Left kidney (tissue), 8 donors: ENCODE results near the gene CXADR. TPM values are rescaled to one million over a fixed set of nuclear protein-coding genes. Genes with fewer than 3 reads are reported as not detected.
A peak's percentile ranks its signal among the peaks of the same experiment; 100 is the strongest.
"Not testable (repeated sequence)": the region's sequence is repeated elsewhere in the genome, so short reads cannot be mapped to it uniquely, and the experiment has no call there.

Experiments used
- DNase-seq: peaks from one replicate; pipeline ENCODE4 v3.0.0-alpha.2; 2013
- long read RNA-seq, 8 donors: transcript quantifications; one replicate each; lab custom pipeline, GENCODE V29; 2026
- polyA plus RNA-seq: library from polyadenylated mRNA; unstranded; fragments of 120-200 nt; gene quantifications from one replicate; pipeline ENCODE4 v1.2.1, GENCODE V29; 2013; ENCODE audit not compliant: insufficient read length

The CXADR gene
- polyA plus RNA-seq = 43.2 TPM
- long read RNA-seq, donor 1, full-length matches to known transcripts = 23 of 87 reads
- long read RNA-seq, donor 1, partial matches to known transcripts = 23 of 87 reads
- long read RNA-seq, donor 1, other reads (novel, unspliced or antisense) = 41 of 87 reads
- long read RNA-seq, donor 2, full-length matches to known transcripts = 13 of 46 reads
- long read RNA-seq, donor 2, partial matches to known transcripts = 33 of 46 reads
- long read RNA-seq, donor 2, other reads (novel, unspliced or antisense) = 0 of 46 reads
- long read RNA-seq, donor 3, full-length matches to known transcripts = 9 of 9 reads
- long read RNA-seq, donor 3, partial matches to known transcripts = 0 of 9 reads
- long read RNA-seq, donor 3, other reads (novel, unspliced or antisense) = 0 of 9 reads
- long read RNA-seq, donor 4 = 0 reads
- long read RNA-seq, donor 5, full-length matches to known transcripts = 7 of 7 reads
- long read RNA-seq, donor 5, partial matches to known transcripts = 0 of 7 reads
- long read RNA-seq, donor 5, other reads (novel, unspliced or antisense) = 0 of 7 reads
- long read RNA-seq, donor 6, full-length matches to known transcripts = 12 of 64 reads
- long read RNA-seq, donor 6, partial matches to known transcripts = 52 of 64 reads
- long read RNA-seq, donor 6, other reads (novel, unspliced or antisense) = 0 of 64 reads
- long read RNA-seq, donor 7, full-length matches to known transcripts = 9 of 9 reads
- long read RNA-seq, donor 7, partial matches to known transcripts = 0 of 9 reads
- long read RNA-seq, donor 7, other reads (novel, unspliced or antisense) = 0 of 9 reads
- long read RNA-seq, donor 8, full-length matches to known transcripts = 11 of 34 reads
- long read RNA-seq, donor 8, partial matches to known transcripts = 23 of 34 reads
- long read RNA-seq, donor 8, other reads (novel, unspliced or antisense) = 0 of 34 reads

DNA sequence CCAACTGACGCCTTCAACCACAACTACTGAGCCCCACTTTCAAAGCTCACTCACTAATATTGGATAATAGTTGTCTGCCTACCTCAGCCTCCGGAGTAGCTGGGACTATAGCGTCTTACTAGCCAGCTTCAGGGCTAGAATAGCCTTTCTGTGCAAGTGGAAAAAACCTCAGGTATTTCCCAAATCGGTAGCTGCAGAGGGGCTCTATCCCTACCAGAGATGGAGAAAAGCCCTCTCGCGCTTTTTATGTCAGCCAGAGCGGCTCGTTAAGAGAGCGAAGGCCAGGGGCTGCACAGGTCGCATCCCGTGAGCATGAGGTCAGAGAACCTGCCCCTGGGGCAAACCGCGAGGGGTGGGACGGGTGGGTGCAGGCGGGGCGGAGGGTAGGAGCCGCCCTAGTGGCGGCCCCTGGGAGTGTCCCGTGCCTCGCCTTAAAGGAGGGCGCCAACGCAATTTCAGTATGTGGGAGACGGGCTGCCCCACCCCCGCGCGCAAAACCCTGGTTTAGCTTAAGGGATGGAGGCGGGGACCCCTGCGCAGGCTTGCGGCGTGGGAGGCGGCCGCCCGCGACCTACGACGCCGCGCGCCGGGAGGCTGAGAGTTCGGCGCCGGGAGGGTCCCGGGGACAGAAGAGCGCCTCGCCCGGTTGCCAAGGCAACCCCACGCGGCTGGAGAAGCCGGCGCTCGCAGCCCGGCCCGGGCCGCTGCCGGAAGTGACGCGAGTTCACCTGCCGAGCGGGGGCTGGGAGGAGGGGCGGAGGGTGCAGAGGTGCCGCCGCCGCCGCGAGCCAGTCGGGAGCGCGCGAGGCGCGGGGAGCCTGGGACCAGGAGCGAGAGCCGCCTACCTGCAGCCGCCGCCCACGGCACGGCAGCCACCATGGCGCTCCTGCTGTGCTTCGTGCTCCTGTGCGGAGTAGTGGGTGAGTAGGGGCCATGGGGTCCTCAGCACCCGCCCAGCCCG, at the start of gene CXADR:
CXADR (plus strand) TSS at position 791 of the 961 bp plus-strand sequence; CDS start at position 878, 87 bp downstream.
- DNase-seq = peak; percentile 88

GRCh38 chr21:17466166-17466565, 46.7 kb upstream of the CXADR start:
- no peak for DNase-seq

GRCh38 chr21:17467392-17467791, 45.5 kb upstream of the CXADR start:
- DNase-seq = peak; percentile 32

- DNase-seq = no peak
These were observed 45.0 kb upstream of the CXADR start for GRCh38 chr21:17467829-17468228.

DNA sequence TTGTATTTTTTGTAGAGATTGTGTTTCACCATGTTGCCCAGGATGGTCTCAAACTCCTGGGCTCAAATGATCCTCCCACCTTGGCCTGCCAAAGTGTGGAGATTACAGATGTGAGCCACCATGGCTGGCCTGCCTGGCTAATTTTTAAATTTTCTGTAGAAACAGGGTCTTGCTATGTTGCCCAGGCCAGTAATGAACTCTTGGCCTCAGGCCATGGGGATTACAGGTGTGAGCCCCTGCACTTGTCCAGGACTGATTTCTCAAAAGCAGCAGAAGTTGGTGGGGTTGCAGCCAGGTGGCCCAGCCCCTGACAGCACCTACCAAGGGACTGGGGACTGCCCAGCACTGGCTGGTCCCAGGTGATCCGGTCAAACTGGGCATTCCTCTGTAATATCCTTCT, 44.1 kb upstream of the CXADR start:
- DNase-seq = no peak

DNA sequence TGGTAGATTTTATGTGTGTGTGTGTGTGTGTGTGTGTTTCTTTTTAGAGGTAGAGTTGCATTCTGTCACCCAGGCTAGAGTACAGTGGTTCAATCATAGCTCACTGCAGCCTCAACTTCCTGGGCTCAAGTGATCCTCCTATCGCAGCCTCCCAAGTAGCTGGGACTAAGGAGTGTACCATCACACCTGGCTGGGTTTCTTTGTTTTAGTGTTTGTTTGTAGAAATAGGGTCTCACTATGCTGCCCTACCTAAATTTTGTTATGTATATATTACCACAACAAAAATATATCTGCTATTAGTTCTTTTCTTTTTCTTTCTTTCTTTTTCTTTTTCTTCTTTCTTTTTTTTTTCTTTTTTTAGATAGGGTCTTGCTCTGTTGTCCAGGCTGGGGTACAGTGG, 43.1 kb upstream of the CXADR start:
- no peak for DNase-seq

- no peak for DNase-seq
These were observed 40.7 kb upstream of the CXADR start for GRCh38 chr21:17472182-17472581.

DNA sequence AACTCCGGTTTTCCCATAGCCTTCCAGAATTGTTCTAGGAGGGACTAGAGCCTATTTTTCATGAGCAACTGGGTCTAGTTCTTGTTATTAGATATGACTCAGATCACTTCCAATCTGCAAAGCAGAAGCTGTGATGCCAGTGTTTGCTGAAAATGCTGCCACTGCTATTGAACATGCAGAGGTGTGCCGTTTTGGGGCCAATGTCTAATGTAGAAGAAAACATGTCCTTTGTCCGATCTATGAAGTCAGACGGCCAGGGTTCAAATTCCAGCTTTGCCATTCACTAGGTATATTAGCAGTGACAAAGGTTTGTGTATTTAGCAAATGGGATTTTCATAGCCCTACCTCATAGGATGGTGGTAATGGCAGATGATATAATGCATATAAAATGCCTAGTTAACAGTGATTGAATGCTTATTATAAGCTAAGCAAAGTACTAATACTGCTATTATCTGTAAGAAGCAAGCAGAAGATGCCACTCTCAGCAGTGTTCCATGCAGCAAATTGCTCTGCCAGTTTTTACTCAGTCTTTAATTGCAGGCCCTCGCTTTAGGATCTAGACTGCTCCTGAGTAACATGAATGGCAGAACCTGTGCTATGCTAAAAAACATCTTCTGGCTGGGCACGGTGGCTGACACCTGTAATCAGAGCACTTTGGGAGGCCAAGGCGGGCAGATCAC, 40.1 kb upstream of the CXADR start:
- no peak for DNase-seq

GRCh38 chr21:17476006-17476405, 36.8 kb upstream of the CXADR start:
- no peak for DNase-seq

- not testable (repeated sequence) for DNase-seq
These were observed 34.7 kb upstream of the CXADR start for GRCh38 chr21:17478156-17478555.

DNA sequence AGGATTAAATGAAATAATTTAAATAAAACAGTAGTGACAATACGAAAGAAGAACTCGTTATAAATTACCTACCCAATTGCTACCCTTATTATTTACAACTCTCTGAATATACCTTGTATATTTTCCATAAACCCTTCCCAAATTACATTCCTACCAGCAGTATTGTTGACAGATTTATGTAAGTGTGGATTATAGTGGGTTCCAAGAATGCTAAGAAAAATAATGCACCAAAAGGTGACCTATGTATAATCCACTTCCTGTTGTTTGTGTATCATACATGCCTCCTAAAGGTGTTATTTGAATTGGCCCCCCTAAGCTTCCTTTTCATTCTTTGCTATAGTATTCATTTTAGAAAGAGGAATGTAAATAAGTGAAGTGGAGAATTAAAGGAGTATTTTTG, 33.2 kb upstream of the CXADR start:
- DNase-seq = no peak

GRCh38 chr21:17482928-17483327, 29.9 kb upstream of the CXADR start:
- DNase-seq = no peak

DNA sequence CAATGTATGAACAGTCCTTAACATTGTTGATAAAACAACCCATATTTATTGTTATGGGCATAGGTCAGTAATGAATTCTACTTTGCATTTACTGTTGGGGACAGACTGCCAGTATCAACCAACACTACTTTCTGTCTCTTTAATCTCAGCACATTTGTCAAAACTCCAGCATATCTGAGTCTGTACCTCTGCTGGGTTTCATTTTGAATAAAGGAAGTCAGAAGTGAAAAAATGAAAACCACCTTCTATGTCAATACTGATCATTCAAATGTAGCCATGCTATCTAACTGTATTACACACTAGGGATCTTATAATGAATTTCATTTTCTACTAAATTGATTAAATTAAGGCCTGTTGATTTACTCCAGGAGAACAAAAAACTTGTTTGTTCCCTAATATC, 24.2 kb upstream of the CXADR start:
- no peak for DNase-seq

GRCh38 chr21:17489565-17489964, 23.3 kb upstream of the CXADR start:
- not testable (repeated sequence) for DNase-seq

DNA sequence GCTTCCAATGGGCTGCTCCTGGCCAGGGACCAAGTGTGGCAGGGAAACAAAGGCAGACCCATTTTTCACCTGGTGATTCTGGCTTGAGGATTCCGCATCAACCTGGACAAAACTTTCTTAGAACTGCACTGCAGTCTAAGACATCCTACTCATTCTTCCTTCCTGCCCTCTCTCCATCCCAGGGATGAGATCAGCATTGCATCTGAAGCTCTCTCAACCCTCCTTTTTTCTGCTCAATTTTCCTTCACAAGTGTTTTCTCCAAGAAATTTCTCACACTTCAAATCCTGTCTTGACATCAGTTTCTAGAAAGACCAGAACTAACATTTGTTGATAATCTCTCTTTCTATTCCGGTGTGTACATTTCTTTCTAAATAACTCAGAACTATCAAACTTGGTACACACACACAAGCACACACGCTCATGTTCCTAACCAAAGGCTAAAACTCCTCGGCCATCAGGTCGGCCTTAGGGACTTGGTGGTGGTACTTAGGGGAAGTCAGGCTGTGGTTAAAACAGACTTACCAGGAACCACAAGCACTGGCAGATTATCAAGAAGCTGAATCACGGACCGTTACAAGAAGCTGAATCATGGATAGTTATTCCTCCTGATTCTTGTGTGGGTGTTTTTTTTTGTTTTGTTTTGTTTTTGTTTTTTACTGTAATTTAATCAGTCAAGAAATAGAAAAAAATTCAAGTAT, 21.0 kb upstream of the CXADR start:
- no peak for DNase-seq

DNA sequence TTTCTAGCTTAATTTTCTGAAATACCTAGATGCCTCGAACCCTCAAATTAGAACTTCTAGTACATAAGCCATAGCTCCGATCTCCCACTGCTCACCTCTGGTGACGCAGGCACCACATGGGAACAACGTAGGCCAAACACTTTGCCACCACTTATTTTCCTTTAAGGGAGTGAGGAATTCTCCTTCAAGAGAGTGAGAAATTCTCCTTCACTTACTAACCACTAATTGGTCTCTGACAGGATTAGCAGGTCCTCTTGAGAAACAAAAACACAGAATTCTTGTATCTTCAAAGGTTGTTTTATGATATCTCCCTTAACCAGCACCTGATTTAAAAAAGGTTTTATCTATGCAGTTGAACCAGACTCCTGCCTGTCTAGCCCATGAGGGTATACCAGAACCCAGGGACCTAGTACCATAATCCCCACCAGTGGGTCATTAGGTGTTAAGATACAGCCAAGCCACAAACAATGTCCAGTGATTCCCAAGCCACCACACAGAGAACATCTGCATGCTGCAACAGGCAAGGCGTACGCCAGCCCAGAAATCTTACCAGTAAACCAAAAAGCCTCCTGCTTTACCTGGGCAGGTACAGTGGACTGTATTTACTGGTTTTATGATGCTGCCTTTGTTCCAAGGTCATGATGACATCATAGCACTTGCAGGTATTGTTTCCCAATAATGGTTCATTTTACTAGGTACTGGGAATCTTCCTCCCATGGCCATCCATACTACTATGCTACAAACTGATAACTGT, 20.3 kb upstream of the CXADR start:
- DNase-seq = no peak

DNA sequence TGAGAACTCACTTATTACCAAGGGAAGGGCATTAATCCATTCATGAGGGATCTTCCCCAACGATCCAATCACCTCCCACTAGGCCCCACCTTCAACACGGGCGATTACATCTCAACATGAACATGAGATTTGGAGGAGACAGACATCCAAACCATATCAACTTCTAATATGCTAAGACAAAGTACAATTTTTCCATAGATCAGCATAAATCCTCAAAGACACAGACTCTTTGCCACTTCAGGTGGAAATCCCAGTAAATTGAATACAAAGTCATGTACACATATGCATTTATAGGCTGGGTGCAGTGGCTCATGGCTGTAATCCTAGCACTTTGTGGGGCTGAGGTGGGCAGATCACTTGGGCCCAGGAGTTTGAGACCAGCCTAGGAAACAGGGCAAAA, 18.8 kb upstream of the CXADR start:
- no peak for DNase-seq

- no peak for DNase-seq
These were observed 17.2 kb upstream of the CXADR start for GRCh38 chr21:17495680-17496079.

DNA sequence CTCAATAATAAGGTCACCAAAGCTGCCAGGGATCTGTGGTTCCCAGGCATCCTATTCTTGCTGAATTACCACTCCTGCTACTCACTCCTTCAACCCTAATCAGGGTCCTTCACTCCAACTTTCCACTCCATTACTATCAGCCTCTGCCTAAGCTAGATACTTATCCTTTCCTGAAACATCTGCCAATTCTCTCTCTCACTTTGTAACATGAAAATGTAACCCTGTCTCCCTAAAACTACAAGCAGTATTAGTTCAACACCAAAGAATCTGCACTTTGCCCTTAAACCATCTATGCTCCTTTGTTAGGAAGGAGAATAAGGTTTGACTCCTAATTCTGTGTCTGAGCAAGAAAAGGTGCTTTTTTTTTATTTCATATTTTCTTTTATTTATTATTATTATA, 15.5 kb upstream of the CXADR start:
- no peak for DNase-seq

- DNase-seq = no peak
These were observed 14.3 kb upstream of the CXADR start for GRCh38 chr21:17498586-17498985.
